ENCODE data around the gene PGAP6.

PGAP6 gene

GRCh38 chr16:375927-376816 is 5.6 kb downstream of the PGAP6 start:
- TF ChIP-seq CTCF (IDR thresholded peaks at IDR 0.05; ENCODE audit: insufficient read depth, missing control alignments) = no peak
- no peak for FAIRE-seq
- no peak for DNase-seq (ENCODE audit: insufficient read length, low spot score)

DNA sequence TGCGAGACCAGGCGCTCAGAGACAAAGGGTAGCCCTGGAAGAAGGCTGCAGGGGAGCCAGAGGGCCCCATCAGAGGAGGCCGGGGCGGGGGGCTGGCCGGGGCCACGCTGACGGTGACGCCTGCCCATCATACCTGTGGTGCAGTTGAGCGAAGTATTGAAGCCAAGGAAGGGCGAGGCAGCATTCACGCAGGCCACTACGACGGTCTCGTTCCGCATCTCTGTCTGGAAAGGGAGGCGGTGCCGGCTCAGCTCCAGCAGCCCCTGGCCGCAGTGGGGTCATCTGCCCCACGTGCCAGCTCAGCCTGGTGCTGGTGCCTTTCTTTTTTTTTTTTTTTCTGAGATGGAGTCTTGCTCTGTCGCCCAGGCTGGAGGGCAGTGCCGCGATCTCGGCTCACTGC is 6.6 kb downstream of the PGAP6 start:
- DNase-seq (ENCODE audit: insufficient read length, low spot score) (no peak), FAIRE-seq (no peak)
- TF ChIP-seq CTCF (IDR thresholded peaks at IDR 0.05; ENCODE audit: insufficient read depth, missing control alignments) = no peak

DNA sequence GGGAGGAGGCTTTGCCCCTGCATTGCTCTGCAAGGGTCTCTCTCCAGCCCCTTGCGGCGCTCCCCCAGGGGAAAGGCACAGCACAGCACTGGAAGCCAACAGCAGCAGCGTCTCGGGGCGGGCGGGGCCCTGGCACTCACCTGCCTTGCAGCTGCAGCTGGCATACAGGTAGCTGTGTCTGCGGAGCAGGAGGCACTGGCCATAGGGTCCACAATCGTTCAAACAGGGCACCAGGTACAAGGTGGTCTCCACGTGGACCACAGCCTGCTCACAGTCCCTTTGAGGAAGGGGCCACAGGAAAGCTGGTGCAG is 7.2 kb downstream of the PGAP6 start:
- no peak for DNase-seq (ENCODE audit: insufficient read length, low spot score)
- TF ChIP-seq CTCF (IDR thresholded peaks at IDR 0.05; ENCODE audit: insufficient read depth, missing control alignments) = no peak
- FAIRE-seq = no peak

DNA sequence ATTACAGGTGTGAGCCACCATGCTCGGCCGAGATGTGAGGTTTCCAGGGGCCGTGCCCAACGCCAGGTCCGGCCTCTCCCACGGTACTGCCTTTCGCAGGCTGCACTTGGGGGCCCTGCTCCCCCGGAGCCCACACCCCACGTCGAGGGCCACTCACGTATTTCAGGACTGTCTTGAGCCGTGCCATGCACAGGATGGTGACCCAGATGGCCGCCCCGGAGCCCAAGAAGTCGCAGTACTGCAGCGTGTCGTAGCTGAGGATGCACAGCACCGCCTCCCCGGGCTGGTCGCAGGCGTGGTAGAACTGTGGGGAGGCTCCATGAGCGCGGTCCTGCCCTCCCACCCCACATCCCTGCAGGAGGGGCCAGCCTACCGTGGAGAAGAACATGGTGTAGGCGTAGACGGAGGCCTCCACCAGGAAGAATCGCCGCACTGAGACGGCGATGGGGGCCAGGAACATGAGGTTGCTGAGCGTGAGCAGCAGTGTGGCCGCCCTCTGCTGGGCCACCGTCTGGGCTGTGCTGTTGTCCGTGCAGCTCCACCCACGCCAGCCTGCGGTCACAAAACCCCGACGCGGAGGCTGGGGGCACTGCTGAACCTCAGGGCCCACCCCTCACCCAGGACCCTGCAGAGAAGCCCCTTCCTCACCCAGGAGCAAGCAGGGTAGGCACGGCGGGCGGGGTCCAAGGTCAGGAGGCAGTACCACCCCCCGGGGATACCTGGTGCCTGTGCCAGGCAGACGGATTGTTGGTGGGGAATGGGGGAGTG is 7.7 kb downstream of the PGAP6 start:
- FAIRE-seq (no peak), DNase-seq (ENCODE audit: insufficient read length, low spot score) (no peak)
- TF ChIP-seq CTCF (IDR thresholded peaks at IDR 0.05; ENCODE audit: insufficient read depth, missing control alignments) = no peak

DNA sequence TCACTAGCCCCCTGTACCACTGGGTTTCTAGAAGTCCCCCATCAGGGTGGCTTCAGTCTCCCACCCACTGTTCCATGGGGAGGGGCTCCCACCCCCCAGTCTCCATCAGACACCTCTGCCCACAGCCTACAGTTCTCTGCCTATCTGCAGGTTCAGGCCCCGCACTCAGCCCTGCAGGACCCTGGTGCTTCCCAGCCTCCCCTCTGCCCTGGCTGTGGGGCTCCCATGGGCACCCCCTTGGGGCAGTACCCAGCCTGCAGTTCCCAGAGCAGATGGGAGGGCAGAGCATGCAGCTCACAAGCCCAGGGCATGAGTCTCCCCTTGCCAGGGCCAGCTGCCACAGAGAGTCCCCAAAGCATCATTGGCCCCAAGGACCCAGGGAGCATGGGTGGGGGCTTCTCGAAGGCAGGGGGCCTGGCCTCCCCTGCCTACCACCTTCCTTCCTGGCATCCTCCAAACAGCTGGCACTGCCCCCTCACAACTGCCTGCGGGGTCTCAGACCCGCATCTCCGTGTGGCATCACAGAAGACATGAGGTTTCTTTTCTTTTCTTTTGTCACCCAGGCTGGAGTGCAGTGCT is 8.7 kb downstream of the PGAP6 start:
- TF ChIP-seq CTCF (IDR thresholded peaks at IDR 0.05; ENCODE audit: insufficient read depth, missing control alignments) = no peak
- no peak for FAIRE-seq

GRCh38 chr16:372302-372983 is 9.3 kb downstream of the PGAP6 start:
- no peak for TF ChIP-seq CTCF (IDR thresholded peaks at IDR 0.05; ENCODE audit: insufficient read depth, missing control alignments)
- FAIRE-seq (no peak), DNase-seq (ENCODE audit: insufficient read length, low spot score) (no peak)

More for the DNA sequence above, 8.7 kb downstream of the PGAP6 start:
- DNase-seq (ENCODE audit: insufficient read length, low spot score) = no peak
